ENCODE data around the gene SNX18. TPM values are rescaled to one million over a fixed set of nuclear protein-coding genes. Genes with fewer than 3 reads are reported as not detected.

Gene SNX18
- total and polyA plus RNA-seq, 10 of the 15 experiments (the other 5 are each of a cell fraction or from before 2014, with no cell fraction given), result 0.27 to 1.7 (median 0.47) TPM

DNA sequence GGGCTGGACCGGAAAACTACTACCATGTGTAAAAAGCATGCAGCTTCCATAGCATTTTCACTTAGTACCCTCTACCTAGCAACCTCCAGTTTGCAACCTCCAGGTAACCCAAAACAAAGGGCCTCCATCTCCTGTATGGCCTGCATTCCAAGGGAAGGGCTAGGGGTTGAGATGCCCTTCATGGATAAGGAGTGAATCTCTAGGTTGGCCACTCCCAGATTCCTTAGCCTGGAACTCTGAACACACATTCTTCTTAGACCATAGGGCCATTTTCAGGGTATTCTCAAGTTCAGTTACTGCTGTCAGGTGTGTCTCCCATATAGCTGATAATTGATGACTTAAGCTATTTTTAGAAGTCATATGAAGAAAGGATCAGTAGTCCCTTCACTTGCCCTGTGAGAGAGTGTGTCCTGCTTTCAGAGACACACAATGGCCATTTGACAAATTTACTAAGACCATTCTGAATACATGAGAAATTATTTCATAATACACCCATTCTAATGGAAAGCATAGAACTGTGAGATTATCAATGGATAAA, 39.5 kb upstream of the SNX18 start:
- Histone ChIP-seq H3K9me3 (replicated peaks; ENCODE audit: control insufficient read depth, insufficient read depth, low read length) (no peaks in the 10 kb centered on the region), H3K27ac (ENCODE audit: control insufficient read depth, insufficient read depth) (no peak overlapping the region), H3K4me1 (ENCODE audit: control insufficient read depth, insufficient read depth, low read length) (no peaks in the 10 kb centered on the region), H3K4me2 (ENCODE audit: control insufficient read depth, insufficient read depth) (no peak overlapping the region), H3K27me3 (replicated peaks in 1 of 2; ENCODE audit: control insufficient read depth in 2 of 2, insufficient read depth in 2 of 2, low read length in 1 of 2) (no peaks in the 10 kb centered on the region), H2AFZ (ENCODE audit: control insufficient read depth, low read depth, low read length) (no peak overlapping the region), H3K79me2 (ENCODE audit: control insufficient read depth, insufficient read depth, low read length) (no peaks in the 10 kb centered on the region), H3K4me3 (no peak overlapping the region), H3K36me3 (ENCODE audit: control insufficient read depth in 2 of 2, insufficient read depth in 2 of 2, low read length in 1 of 2) (no peaks in the 10 kb centered on the region), H4K20me1 (ENCODE audit: control insufficient read depth, insufficient read depth) (no peaks in the 10 kb centered on the region), H3K9ac (ENCODE audit: control insufficient read depth, insufficient read depth, low read length) (no peak overlapping the region)
- ChIA-PET SMC1A (ENCODE audit: uncharacterized antibody, unreplicated experiment) (interaction anchor here (0.7 kb wide), 1 partner anchor 11 kb away, joined by 3 read pairs; no protein-coding TSS in a partner anchor), CTCF (interaction anchor here (1.5 to 2.0 kb wide), 2 partner anchors 10 to 12 kb away, joined by 3 to 4 read pairs; no protein-coding TSS in a partner anchor), POLR2A (no interaction called here), RAD21 (ENCODE audit: unreplicated experiment) (interaction anchor here (1.6 kb wide), 1 partner anchor 10 kb away, joined by 4 read pairs; no protein-coding TSS in a partner anchor)
- no TSS peak for BruUV-seq (replicated peaks)
- in situ Hi-C loops (cut with MboI), result no loop called here
- TF ChIP-seq RAD51 (IDR thresholded peaks at IDR 0.05), result no peak
- no peak for TF ChIP-seq HDAC2 (IDR thresholded peaks at IDR 0.05)
- TF ChIP-seq, protein P1, sequence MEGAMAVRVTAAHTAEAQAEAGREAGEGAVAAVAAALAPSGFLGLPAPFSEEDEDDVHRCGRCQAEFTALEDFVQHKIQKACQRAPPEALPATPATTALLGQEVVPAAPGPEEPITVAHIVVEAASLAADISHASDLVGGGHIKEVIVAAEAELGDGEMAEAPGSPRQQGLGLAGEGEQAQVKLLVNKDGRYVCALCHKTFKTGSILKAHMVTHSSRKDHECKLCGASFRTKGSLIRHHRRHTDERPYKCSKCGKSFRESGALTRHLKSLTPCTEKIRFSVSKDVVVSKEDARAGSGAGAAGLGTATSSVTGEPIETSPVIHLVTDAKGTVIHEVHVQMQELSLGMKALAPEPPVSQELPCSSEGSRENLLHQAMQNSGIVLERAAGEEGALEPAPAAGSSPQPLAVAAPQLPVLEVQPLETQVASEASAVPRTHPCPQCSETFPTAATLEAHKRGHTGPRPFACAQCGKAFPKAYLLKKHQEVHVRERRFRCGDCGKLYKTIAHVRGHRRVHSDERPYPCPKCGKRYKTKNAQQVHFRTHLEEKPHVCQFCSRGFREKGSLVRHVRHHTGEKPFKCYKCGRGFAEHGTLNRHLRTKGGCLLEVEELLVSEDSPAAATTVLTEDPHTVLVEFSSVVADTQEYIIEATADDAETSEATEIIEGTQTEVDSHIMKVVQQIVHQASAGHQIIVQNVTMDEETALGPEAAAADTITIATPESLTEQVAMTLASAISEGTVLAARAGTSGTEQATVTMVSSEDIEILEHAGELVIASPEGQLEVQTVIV (IDR thresholded peaks at IDR 0.05; ENCODE audit: borderline replicate concordance, partially characterized antibody), result no peak
- no peak for TF ChIP-seq EGR1 (IDR thresholded peaks at IDR 0.05; ENCODE audit: borderline replicate concordance in 1 of 2, low read depth in 2 of 2, low read length in 2 of 2)
- no peak for TF ChIP-seq SPI1 (IDR thresholded peaks at IDR 0.05; ENCODE audit: borderline replicate concordance, insufficient read depth, low read depth, low read length)
- no peak for TF ChIP-seq RCOR1 (conservative IDR thresholded peaks at IDR 0.05; ENCODE audit: low read depth, low read length)
- no peak for TF ChIP-seq IKZF2 (IDR thresholded peaks at IDR 0.05)
- WGBS (ENCODE audit: insufficient coverage, insufficient replicate concordance, low lambda C conversion rate, missing lambda C conversion rate), result 0% methylated on average over 1 of the region's 1 CpG
- intact Hi-C loops (cut with micrococcal nuclease; ENCODE audit: unreplicated experiment), result no loop called here
- no peak for DNase-seq (ENCODE audit: low read depth, low spot score)
- no peak for FAIRE-seq
- no peak for ATAC-seq
